ENCODE measurements around the gene PDE4C. TPM values are rescaled to one million over a fixed set of nuclear protein-coding genes. Genes with fewer than 3 reads are reported as not detected.
A peak's percentile ranks its signal among the peaks of the same experiment; 100 is the strongest.

PDE4C gene
- total RNA-seq, 1 experiment from 2014 or later: not detected

GRCh38 chr19:18261474-18261873 is 35.2 kb upstream of the PDE4C start:
- no peaks in the 10 kb centered on the region for H3K36me3 ChIP-seq
- no peaks in the 10 kb centered on the region for H3K27me3 ChIP-seq
- H3K9me3 ChIP-seq: no peaks in the 10 kb centered on the region
- DNase-seq: no peak
- no peak overlapping the region for H3K4me3 ChIP-seq

- DNase-seq: no peak
- Histone ChIP-seq H3K9me3 (no peaks in the 10 kb centered on the region), H3K27me3 (no peaks in the 10 kb centered on the region), H3K36me3 (no peaks in the 10 kb centered on the region), H3K4me3 (no peak overlapping the region)
Measured at GRCh38 chr19:18259893-18260292, 33.7 kb upstream of the PDE4C start.

GRCh38 chr19:18257503-18258470 is 31.5 kb upstream of the PDE4C start:
- Histone ChIP-seq H3K36me3 (no peaks in the 10 kb centered on the region), H3K9me3 (no peaks in the 10 kb centered on the region), H3K27me3 (no peaks in the 10 kb centered on the region), H3K4me3 (no peak overlapping the region)
- DNase-seq: no peak

GRCh38 chr19:18254546-18255503 is 28.6 kb upstream of the PDE4C start:
- Histone ChIP-seq H3K9me3 (no peaks in the 10 kb centered on the region), H3K4me3 (no peak overlapping the region), H3K36me3 (no peaks in the 10 kb centered on the region), H3K27me3 (no peaks in the 10 kb centered on the region)
- no peak for DNase-seq

- no peaks in the 10 kb centered on the region for H3K36me3 ChIP-seq
- no peak for DNase-seq
- H3K9me3 ChIP-seq: no peaks in the 10 kb centered on the region
- H3K27me3 ChIP-seq: no peaks in the 10 kb centered on the region
- no peak overlapping the region for H3K4me3 ChIP-seq
Measured at GRCh38 chr19:18253716-18254115, 27.5 kb upstream of the PDE4C start.

- H3K9me3 ChIP-seq: no peaks in the 10 kb centered on the region
- no peak for DNase-seq
- no peak overlapping the region for H3K4me3 ChIP-seq
Measured at GRCh38 chr19:18253130-18253529, 26.9 kb upstream of the PDE4C start.

GRCh38 chr19:18252370-18252717 is 26.1 kb upstream of the PDE4C start:
- no peaks in the 10 kb centered on the region for H3K36me3 ChIP-seq
- no peaks in the 10 kb centered on the region for H3K27me3 ChIP-seq
- H3K9me3 ChIP-seq: no peaks in the 10 kb centered on the region
- H3K4me3 ChIP-seq: no peak overlapping the region
- no peak for DNase-seq

More at GRCh38 chr19:18253130-18253529, 26.9 kb upstream of the PDE4C start:
- no peaks in the 10 kb centered on the region for H3K36me3 ChIP-seq
- no peaks in the 10 kb centered on the region for H3K27me3 ChIP-seq

GRCh38 chr19:18251587-18252369 is 25.5 kb upstream of the PDE4C start:
- Histone ChIP-seq H3K27me3 (no peaks in the 10 kb centered on the region), H3K9me3 (no peaks in the 10 kb centered on the region), H3K36me3 (no peaks in the 10 kb centered on the region), H3K4me3 (no peak overlapping the region)
- DNase-seq: peak; percentile 46

- Histone ChIP-seq H3K27me3 (no peaks in the 10 kb centered on the region), H3K36me3 (no peaks in the 10 kb centered on the region), H3K4me3 (no peak overlapping the region), H3K9me3 (no peaks in the 10 kb centered on the region)
- DNase-seq: no peak
Measured at GRCh38 chr19:18249834-18250233, 23.6 kb upstream of the PDE4C start.

GRCh38 chr19:18245297-18245696 is 19.1 kb upstream of the PDE4C start:
- no peak for DNase-seq
- H3K27me3 ChIP-seq: no peaks in the 10 kb centered on the region
- no peaks in the 10 kb centered on the region for H3K9me3 ChIP-seq
- no peak overlapping the region for H3K4me3 ChIP-seq
- no peaks in the 10 kb centered on the region for H3K36me3 ChIP-seq

- peaks cover 10% of the 10 kb centered on the region for H3K27me3 ChIP-seq
- no peak for DNase-seq
- H3K4me3 ChIP-seq: no peak overlapping the region
- no peaks in the 10 kb centered on the region for H3K36me3 ChIP-seq
- H3K9me3 ChIP-seq: no peaks in the 10 kb centered on the region
Measured at GRCh38 chr19:18239303-18239702, 13.1 kb upstream of the PDE4C start.

GRCh38 chr19:18234194-18234593 is 8.0 kb upstream of the PDE4C start:
- DNase-seq: no peak

GRCh38 chr19:18233224-18233825 is 7.1 kb upstream of the PDE4C start:
- Histone ChIP-seq H3K27me3 (peaks cover 8% of the 10 kb centered on the region), H3K9me3 (peaks cover 6% of the 10 kb centered on the region), H3K36me3 (no peaks in the 10 kb centered on the region), H3K4me3 (no peak overlapping the region)
- DNase-seq: peak; percentile 48

More at GRCh38 chr19:18234194-18234593, 8.0 kb upstream of the PDE4C start:
- Histone ChIP-seq H3K9me3 (peaks cover 6% of the 10 kb centered on the region), H3K36me3 (no peaks in the 10 kb centered on the region), H3K27me3 (peaks cover 10% of the 10 kb centered on the region), H3K4me3 (no peak overlapping the region)

- no peak overlapping the region for H3K4me3 ChIP-seq
- no peaks in the 10 kb centered on the region for H3K36me3 ChIP-seq
- H3K9me3 ChIP-seq: peaks cover 6% of the 10 kb centered on the region
- H3K27me3 ChIP-seq: peaks cover 8% of the 10 kb centered on the region
- no peak for DNase-seq
Measured at GRCh38 chr19:18232540-18233223, 6.4 kb upstream of the PDE4C start.

- Histone ChIP-seq H3K4me3 (no peak overlapping the region), H3K9me3 (peaks cover 6% of the 10 kb centered on the region), H3K36me3 (no peaks in the 10 kb centered on the region), H3K27me3 (peaks cover 8% of the 10 kb centered on the region)
- DNase-seq: no peak
Measured at GRCh38 chr19:18231775-18232174, 5.5 kb upstream of the PDE4C start.
